ENCODE results near the gene LRP5. TPM values are rescaled to one million over a fixed set of nuclear protein-coding genes. Genes with fewer than 3 reads are reported as not detected.
"Not testable (repeated sequence)": the region's sequence is repeated elsewhere in the genome, so short reads cannot be mapped to it uniquely, and the experiment has no call there.

LRP5 gene
- total RNA-seq, 1 donor from 2014 or later, result 9.4 TPM

DNA sequence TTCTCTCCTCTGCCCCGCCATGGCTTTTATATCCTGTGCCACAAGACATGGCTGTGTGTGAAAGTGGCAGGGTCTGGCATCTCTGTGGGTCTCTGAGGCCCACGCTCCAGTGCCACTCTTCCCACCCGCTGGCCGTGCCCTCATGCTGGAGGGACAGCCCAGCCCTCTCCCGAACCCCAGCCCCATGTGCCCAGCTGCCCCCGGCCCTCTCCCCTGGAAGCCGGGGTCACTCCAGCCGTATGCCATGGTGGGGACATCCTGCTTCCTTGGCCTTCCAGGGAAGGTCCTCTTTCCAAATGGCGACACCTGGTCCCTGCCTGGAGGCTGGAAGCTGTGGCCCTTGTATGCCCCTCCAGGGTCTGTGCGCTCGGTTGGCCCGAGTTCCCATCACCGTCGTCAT lies 84.9 kb downstream of the LRP5 start:
- Mint-ChIP-seq H3K27ac (no peak overlapping the region), H3K36me3 (ENCODE audit: low read depth) (no peaks in the 10 kb centered on the region), H3K27me3 (ENCODE audit: low read depth) (no peaks in the 10 kb centered on the region), H3K4me3 (ENCODE audit: low read depth) (no peak overlapping the region), H3K9me3 (no peaks in the 10 kb centered on the region), H3K4me1 (ENCODE audit: low read depth) (no peaks in the 10 kb centered on the region)
- intact Hi-C loops (cut with micrococcal nuclease), result no loop called here
- no peak for DNase-seq (ENCODE audit: low spot score)

DNA sequence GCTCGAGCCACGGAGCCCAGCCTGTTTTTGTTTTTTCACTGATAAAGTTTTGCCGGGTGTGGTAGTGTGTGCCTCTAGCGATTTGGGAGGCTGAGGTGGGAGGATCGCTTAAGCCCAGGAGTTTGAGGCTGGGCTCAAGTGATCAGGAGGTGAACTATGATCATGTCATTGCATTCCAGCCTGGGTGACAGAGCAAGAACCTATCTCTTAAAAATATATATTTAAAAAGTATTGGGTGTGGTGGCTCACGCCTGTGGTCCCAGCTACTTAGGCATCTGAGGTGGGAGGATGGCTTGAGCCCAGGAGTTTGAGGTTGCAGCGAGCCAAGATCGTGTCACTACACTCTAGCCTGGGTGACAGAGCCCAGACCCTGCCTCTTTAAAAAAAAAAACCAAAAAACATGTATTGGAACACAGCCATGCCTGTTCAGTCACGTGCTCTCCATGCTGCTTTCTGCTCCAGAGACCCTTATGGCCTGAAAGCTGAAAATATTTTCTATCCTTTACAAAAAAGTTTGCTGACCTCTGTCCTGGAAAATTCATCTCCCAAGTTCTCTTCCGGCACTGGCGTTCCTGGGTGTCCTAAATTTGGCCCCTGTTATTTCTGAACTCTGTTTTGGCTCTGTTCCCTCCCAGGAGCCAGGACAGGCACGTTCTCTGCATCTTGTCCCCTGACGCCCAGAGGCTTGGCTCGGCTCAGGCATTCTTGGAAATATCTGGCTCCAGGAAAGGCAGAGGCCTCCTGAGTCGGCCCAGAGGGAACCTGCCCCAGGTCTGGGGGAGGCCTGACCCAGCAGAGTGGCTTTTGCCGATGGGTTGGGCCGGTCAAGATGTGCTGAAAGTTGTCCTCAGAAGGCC lies 86.8 kb downstream of the LRP5 start:
- DNase-seq (ENCODE audit: low spot score), result no peak
- Mint-ChIP-seq H3K27me3 (ENCODE audit: low read depth) (no peaks in the 10 kb centered on the region), H3K4me3 (ENCODE audit: low read depth) (no peak overlapping the region), H3K36me3 (ENCODE audit: low read depth) (no peaks in the 10 kb centered on the region), H3K9me3 (no peaks in the 10 kb centered on the region), H3K4me1 (ENCODE audit: low read depth) (no peaks in the 10 kb centered on the region), H3K27ac (no peak overlapping the region)
- intact Hi-C loops (cut with micrococcal nuclease), result no loop called here

DNA sequence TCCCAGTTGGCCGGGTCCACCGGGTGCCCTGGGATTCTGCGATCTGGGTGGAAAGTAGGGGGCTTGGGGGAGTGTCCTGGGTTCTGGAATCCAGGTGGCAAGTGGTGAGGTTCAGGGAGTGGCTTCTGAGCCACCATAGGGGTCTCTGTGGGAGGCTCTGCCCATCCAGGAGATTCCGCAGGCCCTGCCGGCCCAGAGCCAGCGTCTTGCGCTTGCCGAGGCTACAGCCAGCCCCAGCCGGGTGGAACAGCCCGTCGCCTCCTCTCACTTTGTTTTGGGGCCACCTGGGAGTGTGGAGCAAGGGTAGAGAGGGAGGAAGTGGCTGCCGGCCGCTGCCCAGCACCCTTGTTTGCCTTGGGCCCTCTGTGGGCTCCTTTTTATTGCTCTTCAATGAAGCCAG lies 87.5 kb downstream of the LRP5 start:
- Mint-ChIP-seq H3K9me3 (no peaks in the 10 kb centered on the region), H3K27me3 (ENCODE audit: low read depth) (no peaks in the 10 kb centered on the region), H3K4me3 (ENCODE audit: low read depth) (no peak overlapping the region), H3K36me3 (ENCODE audit: low read depth) (no peaks in the 10 kb centered on the region), H3K4me1 (ENCODE audit: low read depth) (no peaks in the 10 kb centered on the region), H3K27ac (no peak overlapping the region)
- intact Hi-C loops (cut with micrococcal nuclease), result no loop called here
- no peak for DNase-seq (ENCODE audit: low spot score)

DNA sequence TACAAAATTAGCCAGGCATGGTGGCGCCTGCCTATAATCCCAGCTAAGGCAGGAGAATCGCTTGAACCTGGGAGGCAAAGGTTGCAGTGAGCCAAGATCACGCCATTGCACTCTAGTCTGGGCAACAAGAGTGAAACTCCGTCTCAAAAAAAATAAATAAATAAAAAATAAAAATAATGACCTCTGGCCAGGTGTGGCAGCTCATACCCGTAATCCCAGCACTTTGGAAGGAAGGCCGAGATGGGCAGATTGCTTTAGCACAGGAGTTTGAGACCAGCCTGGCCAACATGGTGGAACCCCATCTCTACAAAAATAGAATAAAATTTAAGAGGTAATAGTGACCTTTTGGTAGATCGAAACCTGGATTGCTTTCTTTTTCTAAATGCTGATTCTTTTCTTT lies 88.2 kb downstream of the LRP5 start:
- DNase-seq (ENCODE audit: low spot score); H3K36me3 Mint-ChIP-seq (ENCODE audit: low read depth); H3K27me3 Mint-ChIP-seq (ENCODE audit: low read depth); intact Hi-C loops (cut with micrococcal nuclease); H3K27ac Mint-ChIP-seq; H3K9me3 Mint-ChIP-seq; H3K4me1 Mint-ChIP-seq (ENCODE audit: low read depth); H3K4me3 Mint-ChIP-seq (ENCODE audit: low read depth): not testable (repeated sequence)

DNA sequence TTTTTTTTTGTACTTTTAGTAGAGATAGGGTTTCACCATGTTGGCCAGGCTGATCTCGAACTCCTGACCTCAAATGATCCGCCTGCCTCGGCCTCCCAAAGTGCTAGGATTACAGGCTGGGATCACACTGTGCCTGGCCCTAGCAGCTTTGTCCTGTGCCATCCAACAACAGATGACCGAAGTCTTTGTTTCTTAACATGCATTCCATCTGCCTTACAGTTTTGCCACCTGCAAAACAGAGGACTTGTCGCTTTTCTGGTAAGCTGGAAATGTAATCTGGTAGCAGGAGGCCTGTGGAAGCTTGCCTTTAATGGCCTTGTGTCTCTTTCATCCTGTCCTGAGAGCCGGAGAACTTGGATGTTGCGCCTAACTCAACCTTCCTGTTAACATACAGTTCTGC lies 89.5 kb downstream of the LRP5 start:
- intact Hi-C loops (cut with micrococcal nuclease), result no loop called here
- DNase-seq (ENCODE audit: low spot score), result no peak
- no peaks in the 10 kb centered on the region for H3K9me3 Mint-ChIP-seq
- no peaks in the 10 kb centered on the region for H3K27me3 Mint-ChIP-seq (ENCODE audit: low read depth)
- no peaks in the 10 kb centered on the region for H3K4me1 Mint-ChIP-seq (ENCODE audit: low read depth)
- no peaks in the 10 kb centered on the region for H3K36me3 Mint-ChIP-seq (ENCODE audit: low read depth)
- no peak overlapping the region for H3K27ac Mint-ChIP-seq
- no peak overlapping the region for H3K4me3 Mint-ChIP-seq (ENCODE audit: low read depth)

DNA sequence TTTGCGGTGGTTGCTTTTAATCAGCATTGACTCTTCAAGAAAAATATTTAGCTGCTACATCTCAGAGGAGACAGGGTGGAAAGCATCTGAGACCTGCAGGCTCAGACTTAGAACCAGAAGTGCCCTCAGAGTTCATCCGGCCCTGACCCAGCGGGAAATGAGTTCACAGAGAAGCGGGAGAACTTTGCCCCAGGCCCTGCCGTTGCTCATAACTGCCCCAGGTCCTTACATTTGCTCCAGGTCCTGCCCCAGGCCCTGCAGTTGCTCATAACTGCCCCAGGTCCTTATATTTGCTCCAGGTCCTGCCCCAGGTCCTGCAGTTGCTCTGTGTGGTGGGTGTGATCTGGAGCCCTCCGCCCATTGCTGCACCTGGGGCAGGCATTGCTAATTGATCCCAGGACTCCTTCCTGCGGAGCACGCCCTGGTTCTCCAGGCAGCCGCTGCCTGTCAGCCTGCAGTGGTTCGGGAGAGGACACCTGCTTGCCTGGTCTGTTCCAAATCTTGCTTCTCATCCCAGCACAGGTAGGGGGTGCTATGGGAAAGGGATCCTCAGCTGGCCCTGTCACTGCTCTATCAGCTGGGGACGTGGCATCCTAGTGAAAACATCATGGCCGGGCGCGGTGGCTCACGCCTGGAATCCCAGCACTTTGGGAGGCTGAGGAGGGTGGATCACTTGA lies 90.1 kb downstream of the LRP5 start:
- H3K4me3 Mint-ChIP-seq (ENCODE audit: low read depth), result no peak overlapping the region
- no peaks in the 10 kb centered on the region for H3K36me3 Mint-ChIP-seq (ENCODE audit: low read depth)
- H3K9me3 Mint-ChIP-seq, result no peaks in the 10 kb centered on the region
- no peaks in the 10 kb centered on the region for H3K4me1 Mint-ChIP-seq (ENCODE audit: low read depth)
- H3K27me3 Mint-ChIP-seq (ENCODE audit: low read depth), result no peaks in the 10 kb centered on the region
- DNase-seq (ENCODE audit: low spot score), result no peak
- intact Hi-C loops (cut with micrococcal nuclease), result no loop called here
- H3K27ac Mint-ChIP-seq, result no peak overlapping the region

DNA sequence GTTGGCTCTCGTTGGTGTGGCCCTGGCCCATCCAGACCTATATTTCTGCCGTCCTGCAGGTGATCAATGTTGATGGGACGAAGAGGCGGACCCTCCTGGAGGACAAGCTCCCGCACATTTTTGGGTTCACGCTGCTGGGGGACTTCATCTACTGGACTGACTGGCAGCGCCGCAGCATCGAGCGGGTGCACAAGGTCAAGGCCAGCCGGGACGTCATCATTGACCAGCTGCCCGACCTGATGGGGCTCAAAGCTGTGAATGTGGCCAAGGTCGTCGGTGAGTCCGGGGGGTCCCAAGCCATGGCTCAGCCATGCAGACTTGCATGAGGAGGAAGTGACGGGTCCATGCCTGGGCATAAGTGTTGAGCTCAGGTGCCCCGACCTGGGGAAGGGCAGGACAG lies 91.0 kb downstream of the LRP5 start:
- Mint-ChIP-seq H3K4me1 (ENCODE audit: low read depth) (no peaks in the 10 kb centered on the region), H3K9me3 (no peaks in the 10 kb centered on the region), H3K36me3 (ENCODE audit: low read depth) (no peaks in the 10 kb centered on the region), H3K27me3 (ENCODE audit: low read depth) (no peaks in the 10 kb centered on the region), H3K27ac (no peak overlapping the region), H3K4me3 (ENCODE audit: low read depth) (no peak overlapping the region)
- DNase-seq (ENCODE audit: low spot score), result no peak
- intact Hi-C loops (cut with micrococcal nuclease), result no loop called here

DNA sequence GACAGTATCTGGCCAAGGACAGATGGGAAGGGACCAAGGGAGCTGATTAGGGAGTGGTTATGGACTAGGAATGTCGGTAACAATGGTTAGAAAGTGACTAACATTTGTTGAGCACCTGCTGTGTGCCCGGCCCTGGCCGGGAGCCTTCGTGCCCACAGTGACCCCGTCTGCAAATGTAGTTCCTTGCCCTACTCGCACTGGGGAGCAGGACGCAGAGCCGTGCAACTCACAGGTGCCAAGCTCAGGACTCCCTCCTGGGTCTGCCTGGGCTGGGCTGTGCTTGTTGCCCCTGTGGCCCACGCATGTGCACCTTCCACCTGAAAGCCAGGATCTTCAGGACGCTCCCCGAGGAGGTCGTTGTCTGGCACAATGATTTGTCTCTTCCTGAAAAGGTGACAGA lies 91.4 kb downstream of the LRP5 start:
- no peaks in the 10 kb centered on the region for H3K9me3 Mint-ChIP-seq

DNA sequence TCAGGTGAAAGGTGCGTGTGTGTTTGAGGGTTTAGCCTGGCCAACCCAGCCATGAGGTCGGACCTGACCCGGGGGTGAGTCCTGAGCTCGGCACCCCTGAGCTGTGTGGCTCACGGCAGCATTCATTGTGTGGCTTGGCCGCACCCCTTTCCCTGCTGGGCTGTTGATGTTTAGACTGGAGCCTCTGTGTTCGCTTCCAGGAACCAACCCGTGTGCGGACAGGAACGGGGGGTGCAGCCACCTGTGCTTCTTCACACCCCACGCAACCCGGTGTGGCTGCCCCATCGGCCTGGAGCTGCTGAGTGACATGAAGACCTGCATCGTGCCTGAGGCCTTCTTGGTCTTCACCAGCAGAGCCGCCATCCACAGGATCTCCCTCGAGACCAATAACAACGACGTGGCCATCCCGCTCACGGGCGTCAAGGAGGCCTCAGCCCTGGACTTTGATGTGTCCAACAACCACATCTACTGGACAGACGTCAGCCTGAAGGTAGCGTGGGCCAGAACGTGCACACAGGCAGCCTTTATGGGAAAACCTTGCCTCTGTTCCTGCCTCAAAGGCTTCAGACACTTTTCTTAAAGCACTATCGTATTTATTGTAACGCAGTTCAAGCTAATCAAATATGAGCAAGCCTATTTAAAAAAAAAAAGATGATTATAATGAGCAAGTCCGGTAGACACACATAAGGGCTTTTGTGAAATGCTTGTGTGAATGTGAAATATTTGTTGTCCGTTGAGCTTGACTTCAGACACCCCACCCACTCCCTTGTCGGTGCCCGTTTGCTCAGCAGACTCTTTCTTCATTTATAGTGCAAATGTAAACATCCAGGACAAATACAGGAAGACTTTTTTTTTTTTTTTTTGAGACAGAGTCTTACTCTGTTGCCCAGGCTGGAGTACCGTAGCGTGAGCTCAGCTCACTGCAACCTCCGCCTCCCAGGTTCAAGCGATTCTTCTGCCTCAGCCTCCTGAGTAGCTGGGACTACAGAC lies 94.2 kb downstream of the LRP5 start:
- no peak for DNase-seq (ENCODE audit: low spot score)
- no peaks in the 10 kb centered on the region for H3K27me3 Mint-ChIP-seq (ENCODE audit: low read depth)
- H3K9me3 Mint-ChIP-seq, result no peaks in the 10 kb centered on the region

More for the DNA sequence above, 91.4 kb downstream of the LRP5 start:
- intact Hi-C loops (cut with micrococcal nuclease), result no loop called here
- Mint-ChIP-seq H3K27ac (no peak overlapping the region), H3K4me1 (ENCODE audit: low read depth) (no peaks in the 10 kb centered on the region), H3K27me3 (ENCODE audit: low read depth) (no peaks in the 10 kb centered on the region), H3K4me3 (ENCODE audit: low read depth) (no peak overlapping the region), H3K36me3 (ENCODE audit: low read depth) (no peaks in the 10 kb centered on the region)
- no peak for DNase-seq (ENCODE audit: low spot score)

DNA sequence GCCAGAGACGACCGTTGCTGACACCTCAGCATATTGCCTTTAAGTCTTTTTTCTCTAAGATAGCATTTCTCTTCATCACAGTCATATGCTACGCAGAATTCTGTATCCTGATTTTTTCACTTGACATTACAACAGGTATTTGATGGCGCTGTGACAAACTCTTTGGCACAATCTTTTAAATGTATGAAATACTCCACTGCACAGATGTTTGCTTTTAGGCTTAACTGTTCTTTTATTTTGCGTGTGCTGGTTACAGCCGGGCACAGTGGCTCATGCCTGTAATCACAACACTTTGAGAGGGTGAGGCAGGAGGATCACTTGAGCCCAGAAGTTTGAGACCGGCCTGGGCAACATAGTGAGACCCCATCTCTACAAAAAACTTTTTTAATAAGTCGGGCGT lies 96.1 kb downstream of the LRP5 start:
- Mint-ChIP-seq H3K4me1 (ENCODE audit: low read depth) (no peaks in the 10 kb centered on the region), H3K27me3 (ENCODE audit: low read depth) (no peaks in the 10 kb centered on the region), H3K4me3 (ENCODE audit: low read depth) (no peak overlapping the region), H3K9me3 (no peaks in the 10 kb centered on the region), H3K36me3 (ENCODE audit: low read depth) (no peaks in the 10 kb centered on the region), H3K27ac (no peak overlapping the region)
- intact Hi-C loops (cut with micrococcal nuclease), result no loop called here
- DNase-seq (ENCODE audit: low spot score), result no peak

More for the DNA sequence above, 94.2 kb downstream of the LRP5 start:
- H3K4me1 Mint-ChIP-seq (ENCODE audit: low read depth), result no peaks in the 10 kb centered on the region
- intact Hi-C loops (cut with micrococcal nuclease), result no loop called here
- no peaks in the 10 kb centered on the region for H3K36me3 Mint-ChIP-seq (ENCODE audit: low read depth)
- no peak overlapping the region for H3K27ac Mint-ChIP-seq
- H3K4me3 Mint-ChIP-seq (ENCODE audit: low read depth), result no peak overlapping the region

DNA sequence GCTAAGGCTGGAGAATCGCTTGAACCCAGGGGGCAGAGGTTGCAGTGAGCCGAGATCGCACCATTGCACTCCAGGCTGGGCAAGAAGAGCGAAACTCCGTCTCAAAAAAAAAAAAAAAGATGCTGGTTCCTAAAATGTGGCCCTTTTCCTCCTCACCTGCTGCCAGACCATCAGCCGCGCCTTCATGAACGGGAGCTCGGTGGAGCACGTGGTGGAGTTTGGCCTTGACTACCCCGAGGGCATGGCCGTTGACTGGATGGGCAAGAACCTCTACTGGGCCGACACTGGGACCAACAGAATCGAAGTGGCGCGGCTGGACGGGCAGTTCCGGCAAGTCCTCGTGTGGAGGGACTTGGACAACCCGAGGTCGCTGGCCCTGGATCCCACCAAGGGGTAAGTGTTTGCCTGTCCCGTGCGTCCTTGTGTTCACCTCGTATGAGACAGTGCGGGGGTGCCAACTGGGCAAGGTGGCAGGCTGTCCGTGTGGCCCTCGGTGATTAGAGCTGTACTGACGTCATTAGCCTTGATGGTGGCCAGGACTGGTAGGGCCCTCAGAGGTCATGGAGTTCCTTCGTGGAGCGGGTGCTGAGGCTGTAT lies 97.5 kb downstream of the LRP5 start:
- Mint-ChIP-seq H3K36me3 (ENCODE audit: low read depth) (no peaks in the 10 kb centered on the region), H3K4me3 (ENCODE audit: low read depth) (no peak overlapping the region), H3K27me3 (ENCODE audit: low read depth) (no peaks in the 10 kb centered on the region), H3K9me3 (no peaks in the 10 kb centered on the region), H3K4me1 (ENCODE audit: low read depth) (no peaks in the 10 kb centered on the region), H3K27ac (no peak overlapping the region)
- intact Hi-C loops (cut with micrococcal nuclease), result no loop called here
- DNase-seq (ENCODE audit: low spot score), result no peak

DNA sequence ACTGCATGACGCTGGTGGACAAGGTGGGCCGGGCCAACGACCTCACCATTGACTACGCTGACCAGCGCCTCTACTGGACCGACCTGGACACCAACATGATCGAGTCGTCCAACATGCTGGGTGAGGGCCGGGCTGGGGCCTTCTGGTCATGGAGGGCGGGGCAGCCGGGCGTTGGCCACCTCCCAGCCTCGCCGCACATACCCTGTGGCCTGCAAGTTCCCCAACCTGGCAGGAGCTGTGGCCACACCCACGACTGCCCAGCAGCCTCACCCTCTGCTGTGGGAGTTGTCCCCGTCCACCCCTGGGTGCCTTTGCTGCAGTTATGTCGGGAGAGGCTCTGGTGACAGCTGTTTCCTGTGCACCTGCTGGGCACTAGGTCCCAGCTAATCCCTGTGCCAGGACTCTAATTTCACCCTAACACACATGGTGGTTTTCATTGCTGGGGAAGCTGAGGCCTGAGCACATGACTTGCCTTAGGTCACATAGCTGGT lies 99.2 kb downstream of the LRP5 start:
- no peak for DNase-seq (ENCODE audit: low spot score)
- intact Hi-C loops (cut with micrococcal nuclease), result no loop called here
- H3K9me3 Mint-ChIP-seq, result no peaks in the 10 kb centered on the region
- H3K4me3 Mint-ChIP-seq (ENCODE audit: low read depth), result no peak overlapping the region
- no peaks in the 10 kb centered on the region for H3K27me3 Mint-ChIP-seq (ENCODE audit: low read depth)
- H3K4me1 Mint-ChIP-seq (ENCODE audit: low read depth), result no peaks in the 10 kb centered on the region
- no peak overlapping the region for H3K27ac Mint-ChIP-seq
- no peaks in the 10 kb centered on the region for H3K36me3 Mint-ChIP-seq (ENCODE audit: low read depth)
